ENCODE data around the gene STX18. TPM values are rescaled to one million over a fixed set of nuclear protein-coding genes. Genes with fewer than 3 reads are reported as not detected.

Gene STX18
- total RNA-seq, 1 donor from 2014 or later: 24.0 TPM

- H3K4me2 ChIP-seq (ENCODE audit: low read length): no peak overlapping the region
- H3K4me3 Mint-ChIP-seq (ENCODE audit: unreplicated experiment): no peak overlapping the region
These were observed 53.1 kb downstream of the STX18 start for GRCh38 chr4:4488405-4489404.

GRCh38 chr4:4486969-4487368 is 54.9 kb downstream of the STX18 start:
- FAIRE-seq: no peak
- no peaks in the 10 kb centered on the region for H3K27me3 Mint-ChIP-seq (ENCODE audit: low read depth, unreplicated experiment)

More at GRCh38 chr4:4488405-4489404, 53.1 kb downstream of the STX18 start:
- H3K4me1 Mint-ChIP-seq (ENCODE audit: low read depth, unreplicated experiment): peaks cover 7% of the 10 kb centered on the region
- FAIRE-seq (peak; percentile 72), DNase-seq (ENCODE audit: low read depth) (peak; percentile 51)
- no peaks in the 10 kb centered on the region for H3K27me3 Mint-ChIP-seq (ENCODE audit: low read depth, unreplicated experiment)
- no peak overlapping the region for H3K27ac Mint-ChIP-seq (ENCODE audit: unreplicated experiment)
- H3K36me3 Mint-ChIP-seq (ENCODE audit: low read depth, unreplicated experiment): no peaks in the 10 kb centered on the region
- no peak overlapping the region for H3K9ac ChIP-seq (ENCODE audit: low read length)
- peaks cover 17% of the 10 kb centered on the region for H3K79me2 ChIP-seq (ENCODE audit: insufficient read depth, low read length)
- H3K9me3 Mint-ChIP-seq (ENCODE audit: unreplicated experiment): peaks cover 2% of the 10 kb centered on the region
- no peak overlapping the region for H2AFZ ChIP-seq (ENCODE audit: low read depth, low read length)
- no peaks in the 10 kb centered on the region for H3K9me3 ChIP-seq (ENCODE audit: insufficient read depth, low read depth, low read length)
- no peak overlapping the region for H3K27ac ChIP-seq (ENCODE audit: low read depth, low read length)
- H3K4me3 ChIP-seq (ENCODE audit: insufficient read depth, low read depth, low read length): no peak overlapping the region
- no peak for TF ChIP-seq EZH2 (IDR thresholded peaks at IDR 0.05; ENCODE audit: insufficient read depth, low read length)
- TF ChIP-seq CTCF (IDR thresholded peaks at IDR 0.05; ENCODE audit: insufficient read depth, low read depth, low read length): peak; percentile 98
- H4K20me1 ChIP-seq (ENCODE audit: insufficient read depth, low read length): peaks cover 51% of the 10 kb centered on the region
- no peaks in the 10 kb centered on the region for H3K27me3 ChIP-seq (ENCODE audit: insufficient read depth, low read length)
- no peaks in the 10 kb centered on the region for H3K36me3 ChIP-seq (ENCODE audit: insufficient read depth, low read length)
- peaks cover 2% of the 10 kb centered on the region for H3K4me1 ChIP-seq (ENCODE audit: insufficient read depth, low read length)

More at GRCh38 chr4:4486969-4487368, 54.9 kb downstream of the STX18 start:
- H3K9me3 ChIP-seq (ENCODE audit: insufficient read depth, low read depth, low read length): no peaks in the 10 kb centered on the region
- H4K20me1 ChIP-seq (ENCODE audit: insufficient read depth, low read length): peaks cover 68% of the 10 kb centered on the region
- peaks cover 17% of the 10 kb centered on the region for H3K79me2 ChIP-seq (ENCODE audit: insufficient read depth, low read length)
- no peak for TF ChIP-seq EZH2 (IDR thresholded peaks at IDR 0.05; ENCODE audit: insufficient read depth, low read length)
- TF ChIP-seq CTCF (IDR thresholded peaks at IDR 0.05; ENCODE audit: insufficient read depth, low read depth, low read length): no peak
- Mint-ChIP-seq H3K4me3 (ENCODE audit: unreplicated experiment) (no peak overlapping the region), H3K27ac (ENCODE audit: unreplicated experiment) (no peak overlapping the region), H3K9me3 (ENCODE audit: unreplicated experiment) (peaks cover 2% of the 10 kb centered on the region), H3K4me1 (ENCODE audit: low read depth, unreplicated experiment) (peaks cover 8% of the 10 kb centered on the region), H3K36me3 (ENCODE audit: low read depth, unreplicated experiment) (no peaks in the 10 kb centered on the region)
- no peak overlapping the region for H2AFZ ChIP-seq (ENCODE audit: low read depth, low read length)
- no peak overlapping the region for H3K27ac ChIP-seq (ENCODE audit: low read depth, low read length)
- no peaks in the 10 kb centered on the region for H3K36me3 ChIP-seq (ENCODE audit: insufficient read depth, low read length)
- no peak for DNase-seq (ENCODE audit: low read depth)
- H3K27me3 ChIP-seq (ENCODE audit: insufficient read depth, low read length): no peaks in the 10 kb centered on the region
- no peak overlapping the region for H3K4me2 ChIP-seq (ENCODE audit: low read length)
- no peak overlapping the region for H3K9ac ChIP-seq (ENCODE audit: low read length)
- H3K4me3 ChIP-seq (ENCODE audit: insufficient read depth, low read depth, low read length): no peak overlapping the region
- H3K4me1 ChIP-seq (ENCODE audit: insufficient read depth, low read length): no peaks in the 10 kb centered on the region

All from astrocyte (in vitro differentiated cells and primary cell).